ENCODE results near the gene CDH11. TPM values are rescaled to one million over a fixed set of nuclear protein-coding genes. Genes with fewer than 3 reads are reported as not detected.

CDH11 gene
- polyA plus RNA-seq, 4 donors = 0.22 to 25.1 (median 1.6) TPM

DNA sequence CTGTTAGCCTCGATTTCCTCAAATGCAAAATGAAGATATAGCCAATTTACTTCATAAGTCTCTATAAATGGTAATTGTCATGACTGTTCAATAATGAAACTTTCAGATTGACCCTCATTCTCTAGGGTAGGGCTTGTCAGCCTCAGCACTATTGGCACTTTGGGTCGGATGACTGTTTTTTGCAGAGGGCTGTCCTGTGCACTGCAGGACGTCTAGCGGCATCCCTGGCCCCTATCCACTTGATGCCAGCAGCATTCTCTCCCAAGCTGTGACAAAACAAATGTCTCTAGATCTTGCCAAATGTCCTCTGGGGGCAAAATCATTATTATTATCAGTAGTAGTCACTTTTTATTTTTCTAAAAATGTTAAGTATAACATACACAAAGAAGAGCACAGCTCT, 24.6 kb downstream of the CDH11 start:
- Histone ChIP-seq H3K27ac (ENCODE audit: low read depth in 1 of 3, low read length in 2 of 3) (no peak overlapping the region), H3K36me3 (ENCODE audit: control insufficient read depth in 3 of 3, insufficient read depth in 2 of 3, low read depth in 1 of 3, low read length in 3 of 3) (no peaks in the 10 kb centered on the region), H3K4me1 (ENCODE audit: control insufficient read depth in 3 of 3, insufficient read depth in 2 of 3, low read depth in 1 of 3, low read length in 2 of 3) (no peaks in the 10 kb centered on the region), H3K4me3 (ENCODE audit: low read depth in 1 of 3, low read length in 3 of 3) (no peak overlapping the region), H3K9me3 (ENCODE audit: control insufficient read depth in 2 of 2, insufficient read depth in 1 of 2, low read depth in 1 of 2, low read length in 1 of 2) (no peaks in the 10 kb centered on the region), H3K27me3 (ENCODE audit: control insufficient read depth in 3 of 3, insufficient read depth in 3 of 3, low read length in 3 of 3) (no peaks in the 10 kb centered on the region)
- DNase-seq = no peak
- FAIRE-seq = no peak
- 77 to 80% (median 79%) methylated on average over 4 of the region's 4 CpGs for WGBS, 3 donors

DNA sequence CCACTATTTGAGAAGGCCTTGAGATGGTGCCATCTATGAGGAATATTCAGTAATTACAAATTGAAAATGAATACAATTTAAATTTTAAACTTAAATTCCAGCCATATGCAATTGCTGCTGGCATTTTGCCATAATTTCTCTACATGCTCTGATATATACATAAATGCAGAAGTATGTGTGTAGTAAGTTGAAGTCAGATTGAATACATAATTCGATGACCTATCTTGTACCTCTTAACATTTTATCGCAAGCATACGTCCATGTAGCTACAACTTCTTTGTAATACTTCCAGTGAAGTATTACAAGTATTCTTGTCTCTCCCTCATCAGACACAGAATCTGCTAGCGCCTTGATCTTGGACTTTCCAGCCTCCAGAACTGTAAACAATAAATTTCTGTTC, 26.0 kb downstream of the CDH11 start:
- WGBS, 3 donors = 60 to 73% (median 72%) methylated on average over 4 of the region's 4 CpGs
- DNase-seq = no peak
- no peak overlapping the region for H3K27ac ChIP-seq (ENCODE audit: low read depth in 1 of 3, low read length in 2 of 3)

DNA sequence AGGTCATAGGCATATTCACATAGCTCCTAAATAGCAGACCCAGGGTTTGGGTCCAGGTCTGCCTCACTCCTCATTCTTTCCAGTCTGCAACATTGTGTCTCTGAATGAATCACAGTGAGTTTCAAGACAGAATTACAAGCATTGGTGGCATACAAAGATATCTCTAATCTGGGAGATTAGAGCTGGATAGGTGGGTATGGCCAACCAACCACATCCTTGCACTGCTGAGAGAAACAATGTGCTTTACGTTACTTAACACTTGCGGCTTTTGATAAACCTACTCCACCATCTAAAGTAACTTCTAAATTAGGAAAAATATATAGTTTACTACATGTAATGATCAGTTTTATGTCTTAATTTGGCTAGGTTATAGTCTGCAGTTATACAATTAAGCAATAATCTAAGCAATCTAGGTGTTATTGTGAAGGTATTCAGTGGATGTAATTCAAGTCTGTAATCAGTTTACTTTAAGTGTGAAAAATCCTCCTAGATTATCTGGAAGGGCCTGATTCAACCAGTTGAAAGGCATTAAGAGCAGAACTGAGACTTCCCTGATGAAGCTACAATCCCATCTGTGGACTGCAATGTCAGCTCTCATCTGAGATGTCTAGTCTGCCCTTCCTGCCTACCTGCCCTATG, 26.7 kb downstream of the CDH11 start:
- Histone ChIP-seq H3K4me1 (ENCODE audit: control insufficient read depth in 3 of 3, insufficient read depth in 2 of 3, low read depth in 1 of 3, low read length in 2 of 3) (no peaks in the 10 kb centered on the region), H3K27me3 (ENCODE audit: control insufficient read depth in 3 of 3, insufficient read depth in 3 of 3, low read length in 3 of 3) (no peaks in the 10 kb centered on the region), H3K27ac (ENCODE audit: low read depth in 1 of 3, low read length in 2 of 3) (no peak overlapping the region), H3K4me3 (ENCODE audit: low read depth in 1 of 3, low read length in 3 of 3) (no peak overlapping the region), H3K9me3 (ENCODE audit: control insufficient read depth in 2 of 2, insufficient read depth in 1 of 2, low read depth in 1 of 2, low read length in 1 of 2) (no peaks in the 10 kb centered on the region), H3K36me3 (ENCODE audit: control insufficient read depth in 3 of 3, insufficient read depth in 2 of 3, low read depth in 1 of 3, low read length in 3 of 3) (no peaks in the 10 kb centered on the region)
- DNase-seq (no peak), FAIRE-seq (no peak)
- 94 to 95% (median 94%) methylated on average over 2 of the region's 2 CpGs for WGBS, 3 donors

More for the DNA sequence above, 26.0 kb downstream of the CDH11 start:
- Histone ChIP-seq H3K4me1 (ENCODE audit: control insufficient read depth in 3 of 3, insufficient read depth in 2 of 3, low read depth in 1 of 3, low read length in 2 of 3) (no peaks in the 10 kb centered on the region), H3K27me3 (ENCODE audit: control insufficient read depth in 3 of 3, insufficient read depth in 3 of 3, low read length in 3 of 3) (no peaks in the 10 kb centered on the region), H3K4me3 (ENCODE audit: low read depth in 1 of 3, low read length in 3 of 3) (no peak overlapping the region), H3K36me3 (ENCODE audit: control insufficient read depth in 3 of 3, insufficient read depth in 2 of 3, low read depth in 1 of 3, low read length in 3 of 3) (no peaks in the 10 kb centered on the region), H3K9me3 (ENCODE audit: control insufficient read depth in 2 of 2, insufficient read depth in 1 of 2, low read depth in 1 of 2, low read length in 1 of 2) (no peaks in the 10 kb centered on the region)
- FAIRE-seq = no peak

DNA sequence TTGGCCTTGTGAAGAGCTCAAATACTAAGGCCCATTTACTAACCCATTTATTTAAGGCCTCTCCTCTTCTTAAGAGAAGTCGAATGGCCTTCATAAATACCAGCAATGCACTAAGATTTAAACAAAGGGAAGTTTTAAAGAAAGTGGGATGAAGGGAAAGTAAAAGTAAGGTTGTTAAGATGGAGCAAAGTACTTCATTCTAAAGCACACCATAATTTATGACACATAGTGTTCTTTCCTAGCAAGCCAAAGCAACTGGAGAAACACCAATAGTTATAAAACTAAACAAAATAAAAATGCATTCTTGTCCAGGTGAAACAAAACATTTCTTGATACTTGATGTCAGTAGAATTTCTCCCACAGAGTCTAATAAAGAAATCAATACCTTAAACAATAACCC, 27.9 kb downstream of the CDH11 start:
- H3K36me3 ChIP-seq (ENCODE audit: control insufficient read depth in 3 of 3, insufficient read depth in 2 of 3, low read depth in 1 of 3, low read length in 3 of 3) = no peaks in the 10 kb centered on the region
- H3K4me3 ChIP-seq (ENCODE audit: low read depth in 1 of 3, low read length in 3 of 3) = no peak overlapping the region
- no peaks in the 10 kb centered on the region for H3K27me3 ChIP-seq (ENCODE audit: control insufficient read depth in 3 of 3, insufficient read depth in 3 of 3, low read length in 3 of 3)
- no peak overlapping the region for H3K27ac ChIP-seq (ENCODE audit: low read depth in 1 of 3, low read length in 2 of 3)
- FAIRE-seq (no peak), DNase-seq (no peak)
- WGBS, 3 donors = 43 to 79% (median 75%) methylated on average over 1 of the region's 1 CpG
- no peaks in the 10 kb centered on the region for H3K9me3 ChIP-seq (ENCODE audit: control insufficient read depth in 2 of 2, insufficient read depth in 1 of 2, low read depth in 1 of 2, low read length in 1 of 2)
- no peaks in the 10 kb centered on the region for H3K4me1 ChIP-seq (ENCODE audit: control insufficient read depth in 3 of 3, insufficient read depth in 2 of 3, low read depth in 1 of 3, low read length in 2 of 3)

DNA sequence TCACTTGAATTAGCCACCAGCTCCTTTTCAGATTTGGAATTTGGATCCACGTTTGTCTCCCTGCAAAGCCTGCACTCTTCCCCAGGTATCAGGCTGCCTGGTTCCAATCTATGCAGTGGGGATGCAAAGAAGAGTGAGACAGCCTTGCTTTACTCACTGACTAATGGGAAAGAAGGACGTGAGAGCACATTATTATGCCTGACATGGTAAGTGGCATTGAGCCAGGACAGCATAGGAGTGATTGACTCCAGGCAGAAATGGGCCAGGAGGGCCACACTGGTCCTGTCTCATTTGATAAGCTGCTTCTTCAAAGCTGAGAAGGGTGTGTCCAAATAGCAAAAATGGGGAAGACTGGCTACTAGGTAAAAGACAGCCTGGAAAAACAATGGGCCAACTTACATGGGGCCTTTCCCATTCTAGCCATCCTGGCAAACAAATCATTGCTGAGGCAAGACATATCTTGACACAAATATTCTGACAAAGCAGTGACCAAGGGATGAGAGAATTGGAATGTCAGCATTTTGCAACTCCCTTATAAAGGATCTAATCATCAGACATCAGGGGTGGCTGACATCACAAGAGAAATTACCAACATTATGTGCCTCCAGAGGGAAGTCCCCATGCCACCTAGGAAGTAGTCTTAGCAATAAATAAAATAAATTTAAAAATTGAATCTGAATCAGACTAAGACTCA, 38.6 kb downstream of the CDH11 start:
- Histone ChIP-seq H3K4me1 (ENCODE audit: control insufficient read depth in 3 of 3, insufficient read depth in 2 of 3, low read depth in 1 of 3, low read length in 2 of 3) (no peaks in the 10 kb centered on the region), H3K9me3 (ENCODE audit: control insufficient read depth in 2 of 2, insufficient read depth in 1 of 2, low read depth in 1 of 2, low read length in 1 of 2) (no peaks in the 10 kb centered on the region), H3K36me3 (ENCODE audit: control insufficient read depth in 3 of 3, insufficient read depth in 2 of 3, low read depth in 1 of 3, low read length in 3 of 3) (peaks cover 0 to 3% (median 0%) of the 10 kb centered on the region in 3 donors), H3K27me3 (ENCODE audit: control insufficient read depth in 3 of 3, insufficient read depth in 3 of 3, low read length in 3 of 3) (no peaks in the 10 kb centered on the region), H3K4me3 (ENCODE audit: low read depth in 1 of 3, low read length in 3 of 3) (no peak overlapping the region), H3K27ac (ENCODE audit: low read depth in 1 of 3, low read length in 2 of 3) (no peak overlapping the region)
- DNase-seq (no peak), FAIRE-seq (no peak)
- WGBS, 3 donors = 20 to 52% (median 29%) methylated on average over 2 of the region's 2 CpGs

DNA sequence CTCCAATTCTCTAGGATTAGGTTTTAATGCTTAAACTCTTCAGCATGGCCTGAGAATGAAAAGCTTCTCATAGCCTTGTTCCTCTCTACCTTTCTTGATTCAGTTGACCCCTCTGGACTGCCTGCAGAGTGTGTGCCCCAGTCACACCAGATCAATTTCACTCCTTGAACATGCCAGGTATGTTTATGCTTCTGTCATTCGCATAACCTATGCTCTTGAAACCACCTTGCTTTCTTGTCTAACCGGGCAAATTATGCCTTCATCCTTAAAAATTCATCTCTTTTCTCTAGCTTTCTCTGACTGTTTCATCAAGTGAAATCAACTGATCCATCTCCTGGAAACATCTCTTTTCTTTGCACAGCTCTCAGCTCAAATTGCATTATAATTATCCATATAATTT, 42.3 kb downstream of the CDH11 start:
- Histone ChIP-seq H3K27me3 (ENCODE audit: control insufficient read depth in 3 of 3, insufficient read depth in 3 of 3, low read length in 3 of 3) (no peaks in the 10 kb centered on the region), H3K9me3 (ENCODE audit: control insufficient read depth in 2 of 2, insufficient read depth in 1 of 2, low read depth in 1 of 2, low read length in 1 of 2) (no peaks in the 10 kb centered on the region), H3K27ac (ENCODE audit: low read depth in 1 of 3, low read length in 2 of 3) (no peak overlapping the region), H3K4me3 (ENCODE audit: low read depth in 1 of 3, low read length in 3 of 3) (no peak overlapping the region), H3K36me3 (ENCODE audit: control insufficient read depth in 3 of 3, insufficient read depth in 2 of 3, low read depth in 1 of 3, low read length in 3 of 3) (peaks cover 0 to 3% (median 0%) of the 10 kb centered on the region in 3 donors), H3K4me1 (ENCODE audit: control insufficient read depth in 3 of 3, insufficient read depth in 2 of 3, low read depth in 1 of 3, low read length in 2 of 3) (no peaks in the 10 kb centered on the region)
- FAIRE-seq (no peak), DNase-seq (no peak)
- WGBS, 3 donors = 78 to 86% (median 81%) methylated on average over 2 of the region's 2 CpGs

DNA sequence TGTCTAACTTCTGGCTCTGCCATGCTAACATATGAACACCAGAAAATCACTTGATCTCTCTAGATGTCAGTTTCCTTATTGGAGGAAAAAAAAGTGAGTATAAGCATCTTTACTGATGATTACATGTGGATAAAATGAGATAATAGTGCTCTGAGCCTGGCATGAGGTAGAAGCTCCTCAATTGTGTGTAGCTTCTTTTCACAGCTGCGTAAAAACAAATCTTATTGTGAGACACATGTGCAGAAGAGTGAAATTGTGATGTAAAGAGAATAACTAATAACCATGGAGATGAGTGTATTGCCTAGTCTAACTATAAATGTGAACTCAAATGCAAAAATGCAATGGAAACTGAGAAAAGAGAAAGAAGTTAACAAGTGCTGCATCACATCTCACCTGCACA, 44.7 kb downstream of the CDH11 start:
- 84 to 95% (median 88%) methylated on average over 1 of the region's 1 CpG for WGBS, 3 donors
- DNase-seq = no peak
- H3K36me3 ChIP-seq (ENCODE audit: control insufficient read depth in 3 of 3, insufficient read depth in 2 of 3, low read depth in 1 of 3, low read length in 3 of 3) = peaks cover 0 to 3% (median 0%) of the 10 kb centered on the region in 3 donors
- no peak overlapping the region for H3K4me3 ChIP-seq (ENCODE audit: low read depth in 1 of 3, low read length in 3 of 3)
- H3K27ac ChIP-seq (ENCODE audit: low read depth in 1 of 3, low read length in 2 of 3) = no peak overlapping the region
- H3K4me1 ChIP-seq (ENCODE audit: control insufficient read depth in 3 of 3, insufficient read depth in 2 of 3, low read depth in 1 of 3, low read length in 2 of 3) = no peaks in the 10 kb centered on the region
- FAIRE-seq = no peak
- H3K27me3 ChIP-seq (ENCODE audit: control insufficient read depth in 3 of 3, insufficient read depth in 3 of 3, low read length in 3 of 3) = no peaks in the 10 kb centered on the region
- H3K9me3 ChIP-seq (ENCODE audit: control insufficient read depth in 2 of 2, insufficient read depth in 1 of 2, low read depth in 1 of 2, low read length in 1 of 2) = no peaks in the 10 kb centered on the region

DNA sequence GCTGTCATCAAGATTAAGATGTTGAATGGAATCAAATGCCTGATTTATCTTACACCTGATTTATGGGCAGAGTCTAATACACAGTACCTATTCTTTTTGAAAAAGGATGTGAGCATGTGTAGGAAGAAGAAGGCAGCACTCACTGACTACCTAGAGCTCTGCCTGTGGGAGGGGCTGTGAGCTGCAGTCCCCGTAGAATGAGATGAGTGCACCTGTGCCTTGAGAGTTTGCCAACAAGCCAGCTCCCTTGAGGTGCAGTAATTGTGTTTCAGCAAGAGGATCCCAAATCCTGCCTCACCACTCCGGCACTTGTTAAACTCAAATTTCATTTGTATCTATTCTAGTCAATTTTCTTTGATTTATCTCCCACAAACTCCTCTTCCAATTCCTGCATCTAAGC, 46.0 kb downstream of the CDH11 start:
- H3K9me3 ChIP-seq (ENCODE audit: control insufficient read depth in 2 of 2, insufficient read depth in 1 of 2, low read depth in 1 of 2, low read length in 1 of 2) = no peaks in the 10 kb centered on the region
- peaks cover 0 to 3% (median 0%) of the 10 kb centered on the region in 3 donors for H3K36me3 ChIP-seq (ENCODE audit: control insufficient read depth in 3 of 3, insufficient read depth in 2 of 3, low read depth in 1 of 3, low read length in 3 of 3)
- no peaks in the 10 kb centered on the region for H3K27me3 ChIP-seq (ENCODE audit: control insufficient read depth in 3 of 3, insufficient read depth in 3 of 3, low read length in 3 of 3)
- no peaks in the 10 kb centered on the region for H3K4me1 ChIP-seq (ENCODE audit: control insufficient read depth in 3 of 3, insufficient read depth in 2 of 3, low read depth in 1 of 3, low read length in 2 of 3)
- H3K27ac ChIP-seq (ENCODE audit: low read depth in 1 of 3, low read length in 2 of 3) = no peak overlapping the region
- no peak overlapping the region for H3K4me3 ChIP-seq (ENCODE audit: low read depth in 1 of 3, low read length in 3 of 3)
- FAIRE-seq (no peak), DNase-seq (no peak)
- WGBS, 3 donors = 61 to 86% (median 66%) methylated on average over 2 of the region's 2 CpGs

Measured in small intestine (tissue), 7 donors.